CD4-positive, alpha-beta T cell treated with Interleukin-4 for 1 hour (primary cell): ENCODE results near the gene HINT3.
"Not testable (repeated sequence)": the region's sequence is repeated elsewhere in the genome, so short reads cannot be mapped to it uniquely, and the experiment has no call there.

Experiments
- DNase-seq, 2 donors: peaks; one replicate each; pipeline ENCODE4 v3.0.0-alpha.2; 2020 to 2022

The HINT3 gene

GRCh38 chr6:126010040-126010439, 53.5 kb downstream of the HINT3 start:
- no peak for DNase-seq

GRCh38 chr6:126015863-126016262, 59.3 kb downstream of the HINT3 start:
- no peak for DNase-seq

GRCh38 chr6:126016591-126016990, 60.0 kb downstream of the HINT3 start:
- DNase-seq: no peak

- no peak for DNase-seq
These were observed 61.1 kb downstream of the HINT3 start for GRCh38 chr6:126017668-126018067.

- DNase-seq: no peak
These were observed 63.9 kb downstream of the HINT3 start for GRCh38 chr6:126020305-126021050.

GRCh38 chr6:126023474-126023873, 66.9 kb downstream of the HINT3 start:
- not testable (repeated sequence) for DNase-seq

- DNase-seq: no peak
These were observed 69.4 kb downstream of the HINT3 start for GRCh38 chr6:126026001-126026400.

GRCh38 chr6:126027601-126028000, 71.0 kb downstream of the HINT3 start:
- no peak for DNase-seq
